ENCODE measurements around the gene CAMKK1.

The CAMKK1 gene

DNA sequence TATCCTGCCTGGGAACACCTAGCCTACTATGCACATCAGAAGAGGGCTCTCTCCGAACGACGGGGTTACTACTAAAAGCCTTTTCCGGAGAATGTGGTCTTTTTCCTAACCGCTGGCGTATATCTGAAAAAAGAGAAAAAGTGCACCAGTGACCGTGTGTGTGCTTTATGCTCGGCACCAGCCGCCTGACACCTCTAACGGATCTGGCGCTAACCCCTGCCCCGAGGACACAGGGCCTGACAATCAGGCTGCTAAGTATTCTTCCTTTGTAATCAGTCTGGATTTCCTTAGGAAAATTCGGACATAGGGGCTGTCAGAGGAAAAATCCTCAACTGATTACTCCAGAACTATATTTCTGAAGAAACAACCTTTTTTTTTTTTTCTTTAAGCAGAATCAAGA lies 78.5 kb downstream of the CAMKK1 start:
- Histone ChIP-seq H3K27me3 (replicated peaks; ENCODE audit: control insufficient read depth, insufficient read depth, low read length) (no peaks in the 10 kb centered on the region), H3K9ac (ENCODE audit: low read length) (no peak overlapping the region), H3K9me3 (ENCODE audit: control insufficient read depth, low read length) (no peaks in the 10 kb centered on the region), H3K4me1 (ENCODE audit: control insufficient read depth, insufficient read depth, low read length) (no peaks in the 10 kb centered on the region), H3K4me3 (ENCODE audit: low read length) (no peak overlapping the region), H3K36me3 (ENCODE audit: control insufficient read depth, insufficient read depth, low read length, severe bottlenecking) (peaks cover 88% of the 10 kb centered on the region)
- no peak for DNase-seq (ENCODE audit: low read depth)

DNA sequence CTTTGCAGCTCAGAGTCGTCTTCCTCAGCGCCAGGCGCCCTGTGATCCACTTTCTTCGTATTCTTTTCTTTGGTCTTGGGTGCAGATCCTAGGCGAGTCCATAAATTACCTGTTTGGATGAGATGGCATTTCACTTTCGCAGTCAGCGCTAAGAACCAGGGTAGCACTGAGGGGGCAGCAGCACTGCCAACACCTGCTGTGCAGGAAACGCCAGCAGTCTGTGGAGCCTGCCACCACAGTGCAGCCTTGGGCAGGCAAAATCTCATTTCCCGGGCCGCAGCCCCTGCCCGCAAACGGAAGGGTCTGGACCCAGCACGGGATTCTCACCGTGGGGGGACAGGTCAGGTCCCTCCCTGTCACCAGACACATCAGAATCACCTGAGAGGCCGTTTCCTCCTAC lies 79.7 kb downstream of the CAMKK1 start:
- DNase-seq (ENCODE audit: low read depth): no peak
- Histone ChIP-seq H3K27me3 (replicated peaks; ENCODE audit: control insufficient read depth, insufficient read depth, low read length) (no peaks in the 10 kb centered on the region), H3K9me3 (ENCODE audit: control insufficient read depth, low read length) (no peaks in the 10 kb centered on the region), H3K4me1 (ENCODE audit: control insufficient read depth, insufficient read depth, low read length) (no peaks in the 10 kb centered on the region), H3K9ac (ENCODE audit: low read length) (no peak overlapping the region), H3K4me3 (ENCODE audit: low read length) (no peak overlapping the region), H3K36me3 (ENCODE audit: control insufficient read depth, insufficient read depth, low read length, severe bottlenecking) (peaks cover 86% of the 10 kb centered on the region)

DNA sequence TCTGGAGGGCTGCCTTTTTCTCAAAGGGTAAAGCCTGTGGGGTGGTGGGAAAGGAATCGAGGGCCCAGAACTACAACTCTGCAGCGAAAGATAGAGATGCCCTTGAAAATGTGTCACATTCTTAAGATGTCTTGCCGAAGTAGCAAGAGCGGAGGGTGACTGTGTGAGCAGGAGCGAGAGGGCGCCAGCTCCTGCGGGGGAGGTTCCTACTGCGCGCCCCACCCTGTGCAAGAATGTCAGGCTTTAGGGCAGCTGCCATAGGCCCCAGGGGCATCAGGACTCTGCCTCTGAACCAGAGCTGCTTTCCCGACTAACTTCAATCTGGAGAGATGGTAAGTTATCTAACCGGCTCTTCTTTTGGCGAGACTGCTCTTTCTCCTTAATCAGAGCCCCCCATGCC lies 80.1 kb downstream of the CAMKK1 start:
- Histone ChIP-seq H3K27me3 (replicated peaks; ENCODE audit: control insufficient read depth, insufficient read depth, low read length) (no peaks in the 10 kb centered on the region), H3K9me3 (ENCODE audit: control insufficient read depth, low read length) (no peaks in the 10 kb centered on the region), H3K9ac (ENCODE audit: low read length) (no peak overlapping the region), H3K4me1 (ENCODE audit: control insufficient read depth, insufficient read depth, low read length) (no peaks in the 10 kb centered on the region), H3K36me3 (ENCODE audit: control insufficient read depth, insufficient read depth, low read length, severe bottlenecking) (peaks cover 82% of the 10 kb centered on the region), H3K4me3 (ENCODE audit: low read length) (no peak overlapping the region)
- DNase-seq (ENCODE audit: low read depth): no peak

DNA sequence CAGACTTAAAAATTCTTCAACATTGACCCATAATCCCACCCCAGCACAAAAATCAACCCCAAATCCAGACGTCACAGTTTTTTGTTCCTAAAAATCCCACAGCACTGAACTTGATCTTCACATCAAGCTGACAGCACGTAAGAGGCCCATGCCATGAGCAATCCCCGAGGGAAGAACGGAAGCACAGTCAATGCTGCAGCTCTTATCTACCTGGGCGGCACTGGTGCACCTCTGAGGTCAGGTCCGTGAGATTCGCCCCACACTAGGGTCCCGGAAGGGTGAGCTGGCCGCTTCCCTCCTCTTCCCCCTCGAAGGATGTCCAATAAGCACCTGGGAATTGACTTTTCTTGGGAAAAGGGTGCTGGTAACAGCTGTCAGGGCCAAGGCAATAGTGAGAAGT lies 80.6 kb downstream of the CAMKK1 start:
- Histone ChIP-seq H3K9me3 (ENCODE audit: control insufficient read depth, low read length) (no peaks in the 10 kb centered on the region), H3K4me1 (ENCODE audit: control insufficient read depth, insufficient read depth, low read length) (no peaks in the 10 kb centered on the region), H3K9ac (ENCODE audit: low read length) (no peak overlapping the region), H3K4me3 (ENCODE audit: low read length) (no peak overlapping the region), H3K36me3 (ENCODE audit: control insufficient read depth, insufficient read depth, low read length, severe bottlenecking) (peaks cover 83% of the 10 kb centered on the region), H3K27me3 (replicated peaks; ENCODE audit: control insufficient read depth, insufficient read depth, low read length) (no peaks in the 10 kb centered on the region)
- no peak for DNase-seq (ENCODE audit: low read depth)

Data from adipocyte (in vitro differentiated cells).